HepG2 (cell line): Measurements from ENCODE around the gene KANSL1. TPM values are rescaled to one million over a fixed set of nuclear protein-coding genes. Genes with fewer than 3 reads are reported as not detected.
A peak's percentile ranks its signal among the peaks of the same experiment; 100 is the strongest.

Source experiments
- ATF4 ChIP-seq, 2 experiments: fragments of 450-650 bp in 1 of 2; sonication (generic) in 1 of 2; formaldehyde crosslinking; IDR thresholded peaks; 2 replicates each; pipeline versions ENCODE4 v1.5.0 to v1.8.0; 2020 to 2022; ENCODE audit warnings: mild to moderate bottlenecking in 1 of 2, missing genetic modification reagents in 1 of 2
- HNF1A ChIP-seq, 2 experiments: sonication (generic) in 1 of 2; formaldehyde crosslinking in 1 of 2; IDR thresholded peaks; 2 replicates each; pipeline versions ENCODE4 v1.4.0 to v1.6.1; 2016 to 2020; ENCODE audit warnings: borderline replicate concordance in 1 of 2, low read depth in 1 of 2, mild to moderate bottlenecking in 1 of 2, missing genetic modification reagents in 1 of 2
- MTF2 ChIP-seq: sonication (generic); formaldehyde crosslinking; IDR thresholded peaks from 2 replicates; pipeline ENCODE4 v1.5.0; 2020; ENCODE audit warnings: missing genetic modification reagents, borderline replicate concordance
- NFE2L1 ChIP-seq: sonication (generic); formaldehyde crosslinking; IDR thresholded peaks from 2 replicates; pipeline ENCODE4 v1.4.0; 2020; ENCODE audit warnings: missing genetic modification reagents, mild to moderate bottlenecking, borderline replicate concordance
- PLSCR1 ChIP-seq: sonication (generic); formaldehyde crosslinking; IDR thresholded peaks from 2 replicates; pipeline ENCODE4 v1.5.0; 2020; ENCODE audit warnings: missing genetic modification reagents, mild to moderate bottlenecking, borderline replicate concordance
- PTBP1 ChIP-seq: fragments of 200-400 bp; formaldehyde crosslinking; IDR thresholded peaks from 2 replicates; pipeline ENCODE4 v1.6.1; 2018; ENCODE audit warnings: low read length, low read depth; ENCODE audit not compliant: poor library complexity, severe bottlenecking
- ZBTB33 ChIP-seq: sonication (generic); formaldehyde crosslinking; IDR thresholded peaks from 2 replicates; pipeline ENCODE4 v1.4.0; 2020; ENCODE audit warnings: missing genetic modification reagents
- ZNF562 ChIP-seq: sonication (generic); formaldehyde crosslinking; IDR thresholded peaks from 2 replicates; pipeline ENCODE4 v1.8.0; 2022; ENCODE audit warnings: missing genetic modification reagents, borderline replicate concordance
- ZNF614 ChIP-seq: IDR thresholded peaks from 2 replicates; pipeline ENCODE4 v1.6.1; 2018; ENCODE audit warnings: missing biosample characterization, missing genetic modification reagents, inconsistent platforms, borderline replicate concordance
- ZNF678 ChIP-seq: sonication (generic); formaldehyde crosslinking; IDR thresholded peaks from 2 replicates; pipeline ENCODE4 v1.4.0; 2020; ENCODE audit warnings: mild to moderate bottlenecking, missing genetic modification reagents
- ZNF687 ChIP-seq: sonication (generic); formaldehyde crosslinking; IDR thresholded peaks from 2 replicates; pipeline ENCODE4 v1.5.1; 2020; ENCODE audit warnings: mild to moderate bottlenecking, missing genetic modification reagents, moderate library complexity
- ZNF713 ChIP-seq: sonication (generic); formaldehyde crosslinking; IDR thresholded peaks from 2 replicates; pipeline ENCODE4 v1.4.0; 2020; ENCODE audit warnings: mild to moderate bottlenecking, missing genetic modification reagents
- ZNF841 ChIP-seq: sonication (generic); formaldehyde crosslinking; IDR thresholded peaks from 2 replicates; pipeline ENCODE4 v1.8.1; 2023; ENCODE audit warnings: missing genetic modification reagents, borderline replicate concordance
- ZNF883 ChIP-seq: sonication (generic); formaldehyde crosslinking; IDR thresholded peaks from 2 replicates; pipeline ENCODE4 v1.5.1; 2020; ENCODE audit warnings: mild to moderate bottlenecking, missing genetic modification reagents; ENCODE audit errors: not compliant biosample characterization
- polyA plus RNA-seq, 8 experiments: library from polyadenylated mRNA; depleted of rRNA in 3 of 8; stranded (reverse) in 7 of 8; unstranded in 1 of 8; fragments of >200 nt; fragmentation: Illumina TruSeq in 4 of 8; extraction: Trizol in 4 of 8; gene quantifications; 2 replicates each; pipeline versions ENCODE4 v1.2.1 to v1.2.3, GENCODE V29; 2011 to 2016; ENCODE audit warnings: low read depth in 4 of 8, missing spikeins in 1 of 8, mixed read lengths in 1 of 8; ENCODE audit not compliant: insufficient read depth in 1 of 8
- total RNA-seq, 5 experiments: library from RNA; depleted of rRNA; stranded (reverse); fragments of >200 nt; fragmentation: Illumina TruSeq; extraction: Trizol; gene quantifications; 2 replicates each; pipeline ENCODE4 v1.2.3, GENCODE V29; 2016; ENCODE audit warnings: low read depth in 1 of 5

Gene KANSL1
- total and polyA plus RNA-seq, 2 of the 13 experiments (the other 11 are each of a cell fraction or from before 2014, with no cell fraction given): 24.0 to 59.6 TPM

GRCh38 chr17:46193626-46194392 lies 580 bp upstream of the KANSL1 start (continued):
- TF ChIP-seq ATF4 (CRISPR knock-in tag; IDR thresholded peaks at IDR 0.05): peak in 1 of 2 experiments; percentile 51; a peak in 1 of 4 replicates
- no peak for TF ChIP-seq ZBTB33 (CRISPR knock-in tag)
- no peak for TF ChIP-seq PTBP1
- no peak for TF ChIP-seq HNF1A (IDR thresholded peaks at IDR 0.05; ENCODE audit: low read depth)
- peak; percentile 27; the same call in 1 of the 2 replicates for TF ChIP-seq HNF1A (CRISPR knock-in tag; IDR thresholded peaks at IDR 0.05; ENCODE audit: borderline replicate concordance)
- no peak for TF ChIP-seq PLSCR1
- peak; percentile 70; the same call in 1 of the 2 replicates for TF ChIP-seq MTF2 (CRISPR knock-in tag)
- no peak for TF ChIP-seq ZNF883 (CRISPR knock-in tag)
- no peak for TF ChIP-seq ZNF841
- TF ChIP-seq ZNF713: peak; percentile 87; the same call in 1 of the 2 replicates
- TF ChIP-seq NFE2L1: peak; percentile 42; the same call in 1 of the 2 replicates
- peak; percentile 94; the same call in 1 of the 2 replicates for TF ChIP-seq ZNF614 (CRISPR knock-in tag)
- TF ChIP-seq ZNF678: no peak
- no peak for TF ChIP-seq ZNF562 (CRISPR knock-in tag)
- TF ChIP-seq ZNF687 (CRISPR knock-in tag): peak; percentile 94
